Endothelial cell of umbilical vein (primary cell): Measurements from ENCODE around the gene RNF187.

Experiments
- EZH2 ChIP-seq: IDR thresholded peaks from 2 replicates; pipeline ENCODE4 v1.6.1; 2012; ENCODE audit warnings: borderline replicate concordance, low read depth, mild to moderate bottlenecking, moderate library complexity, low read length, inconsistent platforms; ENCODE audit not compliant: severe bottlenecking
- FOS ChIP-seq: IDR thresholded peaks from 2 replicates; pipeline ENCODE4 v1.6.1; 2011; ENCODE audit warnings: mild to moderate bottlenecking, low read length, moderate library complexity, borderline replicate concordance; ENCODE audit not compliant: insufficient read depth
- GATA2 ChIP-seq: IDR thresholded peaks from 2 replicates; pipeline ENCODE4 v1.7.0; 2011; ENCODE audit warnings: low read depth, mild to moderate bottlenecking, moderate library complexity, mixed read lengths, low read length; ENCODE audit not compliant: insufficient read length, insufficient read depth
- JUN ChIP-seq: IDR thresholded peaks from 2 replicates; pipeline ENCODE4 v1.6.1; 2011; ENCODE audit warnings: borderline replicate concordance, low read depth; ENCODE audit not compliant: insufficient read length, insufficient read depth
- MYC ChIP-seq: IDR thresholded peaks from one replicate; pipeline ENCODE4 v1.6.1; 2011; ENCODE audit warnings: mild to moderate bottlenecking, low read depth, low read length
- POLR2A ChIP-seq: IDR thresholded peaks from 2 replicates; pipeline ENCODE4 v1.6.1; 2012; ENCODE audit warnings: low read depth, mild to moderate bottlenecking, control low read depth, low read length
- POLR2AphosphoS5 ChIP-seq: IDR thresholded peaks from 2 replicates; pipeline ENCODE4 v1.6.1; 2012; ENCODE audit warnings: low read depth, mild to moderate bottlenecking, control low read depth, low read length, moderate library complexity; ENCODE audit not compliant: insufficient read depth
- TF ChIP-seq, protein P1 (sequence below), 2 donors: IDR thresholded peaks; 1 replicate in 1 of 2; 2 replicates in 1 of 2; pipeline ENCODE4 v1.5.1; 2011; ENCODE audit warnings: low read length in 2 of 2, mild to moderate bottlenecking in 2 of 2, moderate library complexity in 2 of 2, control low read depth in 1 of 2, inconsistent platforms in 1 of 2, low read depth in 1 of 2; ENCODE audit not compliant: insufficient read depth in 1 of 2; ENCODE audit errors: extremely low read depth in 1 of 2
- TF ChIP-seq, protein P2 (sequence below): IDR thresholded peaks from 2 replicates; pipeline ENCODE4 v1.6.1; 2011; ENCODE audit not compliant: insufficient read depth, insufficient read length

- no peak for TF ChIP-seq POLR2AphosphoS5
- TF ChIP-seq EZH2 = no peak
- TF ChIP-seq, protein P1, sequence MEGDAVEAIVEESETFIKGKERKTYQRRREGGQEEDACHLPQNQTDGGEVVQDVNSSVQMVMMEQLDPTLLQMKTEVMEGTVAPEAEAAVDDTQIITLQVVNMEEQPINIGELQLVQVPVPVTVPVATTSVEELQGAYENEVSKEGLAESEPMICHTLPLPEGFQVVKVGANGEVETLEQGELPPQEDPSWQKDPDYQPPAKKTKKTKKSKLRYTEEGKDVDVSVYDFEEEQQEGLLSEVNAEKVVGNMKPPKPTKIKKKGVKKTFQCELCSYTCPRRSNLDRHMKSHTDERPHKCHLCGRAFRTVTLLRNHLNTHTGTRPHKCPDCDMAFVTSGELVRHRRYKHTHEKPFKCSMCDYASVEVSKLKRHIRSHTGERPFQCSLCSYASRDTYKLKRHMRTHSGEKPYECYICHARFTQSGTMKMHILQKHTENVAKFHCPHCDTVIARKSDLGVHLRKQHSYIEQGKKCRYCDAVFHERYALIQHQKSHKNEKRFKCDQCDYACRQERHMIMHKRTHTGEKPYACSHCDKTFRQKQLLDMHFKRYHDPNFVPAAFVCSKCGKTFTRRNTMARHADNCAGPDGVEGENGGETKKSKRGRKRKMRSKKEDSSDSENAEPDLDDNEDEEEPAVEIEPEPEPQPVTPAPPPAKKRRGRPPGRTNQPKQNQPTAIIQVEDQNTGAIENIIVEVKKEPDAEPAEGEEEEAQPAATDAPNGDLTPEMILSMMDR (IDR thresholded peaks at IDR 0.05; ENCODE audit: extremely low read depth in 1 of 2, insufficient read depth in 1 of 2, low read depth in 1 of 2, low read length in 2 of 2) = no peak
- TF ChIP-seq POLR2A = no peak
- no peak for TF ChIP-seq GATA2
- TF ChIP-seq MYC = no peak
- TF ChIP-seq, protein P2, sequence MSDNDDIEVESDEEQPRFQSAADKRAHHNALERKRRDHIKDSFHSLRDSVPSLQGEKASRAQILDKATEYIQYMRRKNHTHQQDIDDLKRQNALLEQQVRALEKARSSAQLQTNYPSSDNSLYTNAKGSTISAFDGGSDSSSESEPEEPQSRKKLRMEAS = no peak
- TF ChIP-seq JUN = no peak
- no peak for TF ChIP-seq FOS
Measured at GRCh38 chr1:228488125-228488817, 1.1 kb downstream of the RNF187 start.
